ENCODE data around the gene NPTXR.

NPTXR gene

GRCh38 chr22:38853196-38853651 lies 9.4 kb upstream of the NPTXR start:
- DNase-seq (ENCODE audit: low read depth, low spot score): no peak

GRCh38 chr22:38852522-38852921 lies 8.7 kb upstream of the NPTXR start:
- no peak for DNase-seq (ENCODE audit: low read depth, low spot score)

GRCh38 chr22:38850941-38851849 lies 7.4 kb upstream of the NPTXR start:
- no peak for DNase-seq (ENCODE audit: low read depth, low spot score)

- DNase-seq (ENCODE audit: low read depth, low spot score): no peak
Measured at GRCh38 chr22:38850399-38850798, 6.6 kb upstream of the NPTXR start.

GRCh38 chr22:38849811-38850210 lies 6.0 kb upstream of the NPTXR start:
- no peak for DNase-seq (ENCODE audit: low read depth, low spot score)

GRCh38 chr22:38846412-38846811 lies 2.6 kb upstream of the NPTXR start:
- DNase-seq (ENCODE audit: low read depth, low spot score): no peak

- no peak for DNase-seq (ENCODE audit: low read depth, low spot score)
Measured at GRCh38 chr22:38845004-38845740, 1.3 kb upstream of the NPTXR start.

GRCh38 chr22:38844315-38845003 lies 631 bp upstream of the NPTXR start:
- DNase-seq (ENCODE audit: low read depth, low spot score): no peak

- DNase-seq (ENCODE audit: low read depth, low spot score): no peak
Measured at GRCh38 chr22:38843201-38843656, 599 bp downstream of the NPTXR start.

- no peak for DNase-seq (ENCODE audit: low read depth, low spot score)
Measured at GRCh38 chr22:38842512-38843200, 1.2 kb downstream of the NPTXR start.

GRCh38 chr22:38841635-38842034 lies 2.2 kb downstream of the NPTXR start:
- no peak for DNase-seq (ENCODE audit: low read depth, low spot score)

GRCh38 chr22:38841211-38841610 lies 2.6 kb downstream of the NPTXR start:
- no peak for DNase-seq (ENCODE audit: low read depth, low spot score)

- no peak for DNase-seq (ENCODE audit: low read depth, low spot score)
Measured at GRCh38 chr22:38840129-38840528, 3.7 kb downstream of the NPTXR start.

- DNase-seq (ENCODE audit: low read depth, low spot score): no peak
Measured at GRCh38 chr22:38839686-38840085, 4.1 kb downstream of the NPTXR start.

GRCh38 chr22:38837414-38837928 lies 6.4 kb downstream of the NPTXR start:
- DNase-seq (ENCODE audit: low read depth, low spot score): no peak

GRCh38 chr22:38835888-38836301 lies 7.9 kb downstream of the NPTXR start:
- no peak for DNase-seq (ENCODE audit: low read depth, low spot score)

GRCh38 chr22:38834991-38835390 lies 8.8 kb downstream of the NPTXR start:
- no peak for DNase-seq (ENCODE audit: low read depth, low spot score)

GRCh38 chr22:38834215-38834953 lies 9.4 kb downstream of the NPTXR start:
- DNase-seq (ENCODE audit: low read depth, low spot score): no peak

GRCh38 chr22:38833061-38833460 lies 10.8 kb downstream of the NPTXR start:
- no peak for DNase-seq (ENCODE audit: low read depth, low spot score)
